GM23338 (cell line): ENCODE measurements around the gene USP5. TPM values are rescaled to one million over a fixed set of nuclear protein-coding genes. Genes with fewer than 3 reads are reported as not detected.

Experiments
- ATAC-seq: fragments of 200-7000 bp; cut with Tn5 transposase; 3 replicates; pipeline ENCODE4 v1.9.1; 2020
- DNase-seq: peaks from one replicate; pipeline ENCODE4 v3.0.0-alpha.2; 2015; ENCODE audit warnings: low spot score
- H2AFZ ChIP-seq: fragments of 200-600 bp; sonication (generic); 2 replicates; pipeline ENCODE4 v1.8.0; 2016; ENCODE audit warnings: antibody characterized with exemption, mild to moderate bottlenecking, moderate library complexity
- H3F3A ChIP-seq: fragments of 200-600 bp; sonication (generic); replicated peaks from 2 replicates; pipeline ENCODE4 v1.8.0; 2017; ENCODE audit warnings: antibody characterized with exemption, mixed run types, low read depth
- H3K27ac ChIP-seq: fragments of 200-600 bp; sonication (generic); 2 replicates; pipeline ENCODE4 v1.6.1; 2016; ENCODE audit warnings: low read depth
- H3K27me3 ChIP-seq: fragments of 200-600 bp; sonication (generic); 2 replicates; pipeline ENCODE4 v1.8.0; 2016; ENCODE audit warnings: mild to moderate bottlenecking, mixed run types, moderate library complexity; ENCODE audit not compliant: insufficient read depth
- H3K36me3 ChIP-seq: fragments of 200-600 bp; sonication (generic); 2 replicates; pipeline ENCODE4 v1.8.0; 2016; ENCODE audit warnings: mild to moderate bottlenecking; ENCODE audit not compliant: insufficient read depth
- H3K4me1 ChIP-seq: fragments of 200-600 bp; sonication (generic); 2 replicates; pipeline ENCODE4 v1.8.0; 2016; ENCODE audit warnings: mild to moderate bottlenecking, moderate library complexity; ENCODE audit not compliant: insufficient read depth
- H3K4me2 ChIP-seq: fragments of 200-600 bp; sonication (generic); 2 replicates; pipeline ENCODE4 v1.7.1; 2017; ENCODE audit warnings: mixed run types
- H3K4me3 ChIP-seq: fragments of 200-600 bp; sonication (generic); 2 replicates; pipeline ENCODE4 v1.6.1; 2016; ENCODE audit warnings: mixed run types
- H3K79me2 ChIP-seq: fragments of 200-600 bp; sonication (generic); replicated peaks from 2 replicates; pipeline ENCODE4 v1.8.0; 2017; ENCODE audit warnings: mild to moderate bottlenecking; ENCODE audit not compliant: insufficient read depth
- H3K9me2 ChIP-seq: fragments of 200-600 bp; sonication (generic); 2 replicates; pipeline ENCODE4 v1.8.0; 2017; ENCODE audit not compliant: insufficient read depth
- H4K20me1 ChIP-seq: fragments of 200-600 bp; sonication (generic); replicated peaks from 2 replicates; pipeline ENCODE4 v1.8.0; 2017; ENCODE audit warnings: mild to moderate bottlenecking; ENCODE audit not compliant: insufficient read depth
- H3K27ac Mint-ChIP-seq: 2 replicates; pipeline ENCODE4 v1.8.0; 2020; ENCODE audit warnings: inconsistent platforms, mild to moderate bottlenecking, moderate library complexity, mixed read lengths
- H3K27me3 Mint-ChIP-seq: 3 replicates; pipeline ENCODE4 v1.8.0; 2022; ENCODE audit warnings: low read depth, mild to moderate bottlenecking, moderate library complexity, mixed read lengths, inconsistent platforms; ENCODE audit not compliant: insufficient read depth, poor library complexity
- H3K36me3 Mint-ChIP-seq: 3 replicates; pipeline ENCODE4 v1.8.0; 2021; ENCODE audit warnings: low read depth, mild to moderate bottlenecking, inconsistent platforms, moderate library complexity, mixed read lengths
- H3K4me1 Mint-ChIP-seq: 3 replicates; pipeline ENCODE4 v1.8.0; 2020; ENCODE audit warnings: mild to moderate bottlenecking, inconsistent platforms, mixed read lengths
- H3K4me3 Mint-ChIP-seq: 3 replicates; pipeline ENCODE4 v1.8.0; 2021; ENCODE audit warnings: moderate library complexity, mild to moderate bottlenecking, inconsistent platforms, mixed read lengths
- H3K9me3 Mint-ChIP-seq: 3 replicates; pipeline ENCODE4 v1.8.0; 2020; ENCODE audit warnings: moderate library complexity, mild to moderate bottlenecking, inconsistent platforms, mixed read lengths
- CREB1 ChIP-seq: fragments of 250-450 bp; sonication (Bioruptor Pico); IDR thresholded peaks from 2 replicates; pipeline ENCODE4 v1.5.0; 2020; ENCODE audit warnings: low read depth, mild to moderate bottlenecking, moderate library complexity
- ETS1 ChIP-seq: IDR thresholded peaks from 2 replicates; pipeline ENCODE4 v1.6.1; 2016; ENCODE audit warnings: antibody characterized with exemption
- JUNB ChIP-seq: IDR thresholded peaks from one replicate; pipeline ENCODE4 v1.6.1; 2016; ENCODE audit warnings: antibody characterized with exemption; ENCODE audit not compliant: unreplicated experiment
- POLR2AphosphoS5 ChIP-seq: IDR thresholded peaks from 2 replicates; pipeline ENCODE4 v1.6.1; 2016; ENCODE audit warnings: antibody characterized with exemption, low read depth
- polyA plus RNA-seq: library from polyadenylated mRNA; unstranded; fragments of >200 nt; fragmentation: Nextera tagmentation; extraction: Ambion mirVana; gene quantifications from 2 replicates; pipeline ENCODE4 v1.2.1, GENCODE V29; 2016
- total RNA-seq: library from RNA; depleted of rRNA; stranded (reverse); fragments of >200 nt; shearing (Covaris generic); gene quantifications from 2 replicates; pipeline ENCODE4 v1.2.3, GENCODE V29; 2014
- TF ChIP-seq, protein P1 (sequence below): IDR thresholded peaks from one replicate; pipeline ENCODE4 v1.6.1; 2018; ENCODE audit warnings: antibody characterized with exemption; ENCODE audit not compliant: unreplicated experiment
- TF ChIP-seq, protein P2 (sequence below), 2 experiments: fragments of 200-600 bp in 1 of 2; sonication (generic) in 1 of 2; conservative IDR thresholded peaks; 2 replicates each; pipeline versions ENCODE4 v1.5.1 to v1.6.1; 2016 to 2017; ENCODE audit warnings: antibody characterized with exemption in 2 of 2, low read depth in 2 of 2, mild to moderate bottlenecking in 2 of 2, moderate library complexity in 1 of 2

Gene USP5
- total and polyA plus RNA-seq, 2 experiments from 2014 or later: 35.1 to 109 TPM

- TF ChIP-seq, protein P1, sequence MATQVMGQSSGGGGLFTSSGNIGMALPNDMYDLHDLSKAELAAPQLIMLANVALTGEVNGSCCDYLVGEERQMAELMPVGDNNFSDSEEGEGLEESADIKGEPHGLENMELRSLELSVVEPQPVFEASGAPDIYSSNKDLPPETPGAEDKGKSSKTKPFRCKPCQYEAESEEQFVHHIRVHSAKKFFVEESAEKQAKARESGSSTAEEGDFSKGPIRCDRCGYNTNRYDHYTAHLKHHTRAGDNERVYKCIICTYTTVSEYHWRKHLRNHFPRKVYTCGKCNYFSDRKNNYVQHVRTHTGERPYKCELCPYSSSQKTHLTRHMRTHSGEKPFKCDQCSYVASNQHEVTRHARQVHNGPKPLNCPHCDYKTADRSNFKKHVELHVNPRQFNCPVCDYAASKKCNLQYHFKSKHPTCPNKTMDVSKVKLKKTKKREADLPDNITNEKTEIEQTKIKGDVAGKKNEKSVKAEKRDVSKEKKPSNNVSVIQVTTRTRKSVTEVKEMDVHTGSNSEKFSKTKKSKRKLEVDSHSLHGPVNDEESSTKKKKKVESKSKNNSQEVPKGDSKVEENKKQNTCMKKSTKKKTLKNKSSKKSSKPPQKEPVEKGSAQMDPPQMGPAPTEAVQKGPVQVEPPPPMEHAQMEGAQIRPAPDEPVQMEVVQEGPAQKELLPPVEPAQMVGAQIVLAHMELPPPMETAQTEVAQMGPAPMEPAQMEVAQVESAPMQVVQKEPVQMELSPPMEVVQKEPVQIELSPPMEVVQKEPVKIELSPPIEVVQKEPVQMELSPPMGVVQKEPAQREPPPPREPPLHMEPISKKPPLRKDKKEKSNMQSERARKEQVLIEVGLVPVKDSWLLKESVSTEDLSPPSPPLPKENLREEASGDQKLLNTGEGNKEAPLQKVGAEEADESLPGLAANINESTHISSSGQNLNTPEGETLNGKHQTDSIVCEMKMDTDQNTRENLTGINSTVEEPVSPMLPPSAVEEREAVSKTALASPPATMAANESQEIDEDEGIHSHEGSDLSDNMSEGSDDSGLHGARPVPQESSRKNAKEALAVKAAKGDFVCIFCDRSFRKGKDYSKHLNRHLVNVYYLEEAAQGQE: no peak
- TF ChIP-seq, protein P2, sequence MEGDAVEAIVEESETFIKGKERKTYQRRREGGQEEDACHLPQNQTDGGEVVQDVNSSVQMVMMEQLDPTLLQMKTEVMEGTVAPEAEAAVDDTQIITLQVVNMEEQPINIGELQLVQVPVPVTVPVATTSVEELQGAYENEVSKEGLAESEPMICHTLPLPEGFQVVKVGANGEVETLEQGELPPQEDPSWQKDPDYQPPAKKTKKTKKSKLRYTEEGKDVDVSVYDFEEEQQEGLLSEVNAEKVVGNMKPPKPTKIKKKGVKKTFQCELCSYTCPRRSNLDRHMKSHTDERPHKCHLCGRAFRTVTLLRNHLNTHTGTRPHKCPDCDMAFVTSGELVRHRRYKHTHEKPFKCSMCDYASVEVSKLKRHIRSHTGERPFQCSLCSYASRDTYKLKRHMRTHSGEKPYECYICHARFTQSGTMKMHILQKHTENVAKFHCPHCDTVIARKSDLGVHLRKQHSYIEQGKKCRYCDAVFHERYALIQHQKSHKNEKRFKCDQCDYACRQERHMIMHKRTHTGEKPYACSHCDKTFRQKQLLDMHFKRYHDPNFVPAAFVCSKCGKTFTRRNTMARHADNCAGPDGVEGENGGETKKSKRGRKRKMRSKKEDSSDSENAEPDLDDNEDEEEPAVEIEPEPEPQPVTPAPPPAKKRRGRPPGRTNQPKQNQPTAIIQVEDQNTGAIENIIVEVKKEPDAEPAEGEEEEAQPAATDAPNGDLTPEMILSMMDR (conservative IDR thresholded peaks at IDR 0.05; ENCODE audit: low read depth in 2 of 2): no peak
Observed at GRCh38 chr12:6899837-6900519, 48.0 kb downstream of the USP5 start (continued).

DNA sequence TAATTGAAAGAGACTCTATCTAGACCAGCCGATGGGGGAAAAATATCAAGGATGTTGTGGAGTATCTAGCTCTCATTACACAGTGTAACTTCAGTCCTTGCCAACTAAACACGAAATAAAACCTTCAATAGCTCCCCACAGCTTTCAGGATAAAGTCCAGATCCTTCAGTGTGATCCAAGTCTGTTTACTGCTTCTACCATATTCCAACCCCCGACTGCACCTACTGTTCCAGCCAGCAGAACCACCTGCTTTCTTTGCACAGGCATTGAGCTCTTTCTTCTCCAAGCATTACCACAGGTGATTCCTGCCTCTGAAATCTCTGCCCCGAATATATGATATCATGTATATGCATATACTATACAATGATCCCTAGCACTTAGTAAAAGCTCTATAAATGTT is 50.5 kb downstream of the USP5 start:
- H2AFZ ChIP-seq: no peak overlapping the region
- no peak overlapping the region for H3K4me3 ChIP-seq
- no peak overlapping the region for H3K27ac ChIP-seq
- no peaks in the 10 kb centered on the region for H3K36me3 ChIP-seq
- no peaks in the 10 kb centered on the region for H4K20me1 ChIP-seq
- Mint-ChIP-seq H3K4me1 (no peaks in the 10 kb centered on the region; the same call in 1 of the 3 replicates), H3K27me3 (peaks cover 1% of the 10 kb centered on the region), H3K9me3 (no peaks in the 10 kb centered on the region), H3K36me3 (no peaks in the 10 kb centered on the region), H3K27ac (no peak overlapping the region), H3K4me3 (no peak overlapping the region)
- peaks cover 6% of the 10 kb centered on the region; the same call in 1 of the 2 replicates for H3F3A ChIP-seq
- no peaks in the 10 kb centered on the region for H3K9me2 ChIP-seq
- no peak overlapping the region for H3K4me2 ChIP-seq
- TF ChIP-seq CREB1 (CRISPR knock-in tag) (no peak), JUNB (no peak), ETS1 (no peak), POLR2AphosphoS5 (no peak)
- TF ChIP-seq, protein P1: no peak
- no peaks in the 10 kb centered on the region for H3K27me3 ChIP-seq
- ATAC-seq (no peak), DNase-seq (no peak)
- no peaks in the 10 kb centered on the region for H3K79me2 ChIP-seq
- peaks cover 17% of the 10 kb centered on the region for H3K4me1 ChIP-seq
